HG03060 (cell line): ENCODE data around the gene WSB1.

Source experiments
- ATAC-seq: cut with Tn5 transposase; IDR thresholded peaks from one replicate; pipeline ENCODE4 v1.9.1; 2021; ENCODE audit warnings: low read depth, moderate number of reproducible peaks; ENCODE audit not compliant: unreplicated experiment

The WSB1 gene

DNA sequence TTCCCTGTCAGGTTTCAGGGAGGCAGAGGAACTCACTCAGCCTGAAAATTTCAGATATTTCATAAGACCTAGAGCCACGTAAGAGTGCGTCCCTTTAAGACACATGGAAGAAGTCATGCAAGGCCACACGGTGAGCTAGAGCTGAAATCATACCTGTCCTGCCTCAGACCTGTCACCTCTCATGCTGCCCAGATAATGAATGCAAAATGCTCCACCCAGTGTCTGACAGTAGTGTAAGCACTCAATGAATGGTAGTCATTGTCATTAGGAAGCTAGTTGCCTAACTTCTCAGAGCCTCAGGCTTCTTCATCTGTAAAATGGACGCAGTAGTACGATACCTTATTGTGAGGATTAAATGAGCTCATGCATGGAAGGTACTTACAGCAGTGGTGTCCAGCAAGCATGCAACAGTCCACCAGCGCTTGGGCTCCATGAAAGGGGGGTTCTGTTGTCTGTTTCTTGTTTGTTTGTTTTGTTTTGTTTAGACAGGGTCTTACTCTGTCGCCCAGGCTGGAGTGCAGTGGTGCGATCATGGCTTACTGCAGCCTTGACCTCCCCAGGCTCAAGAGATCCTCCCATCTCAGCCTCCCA is 60.7 kb downstream of the WSB1 start:
- no peak for ATAC-seq

GRCh38 chr17:27355419-27355818 is 61.5 kb downstream of the WSB1 start:
- ATAC-seq = no peak

DNA sequence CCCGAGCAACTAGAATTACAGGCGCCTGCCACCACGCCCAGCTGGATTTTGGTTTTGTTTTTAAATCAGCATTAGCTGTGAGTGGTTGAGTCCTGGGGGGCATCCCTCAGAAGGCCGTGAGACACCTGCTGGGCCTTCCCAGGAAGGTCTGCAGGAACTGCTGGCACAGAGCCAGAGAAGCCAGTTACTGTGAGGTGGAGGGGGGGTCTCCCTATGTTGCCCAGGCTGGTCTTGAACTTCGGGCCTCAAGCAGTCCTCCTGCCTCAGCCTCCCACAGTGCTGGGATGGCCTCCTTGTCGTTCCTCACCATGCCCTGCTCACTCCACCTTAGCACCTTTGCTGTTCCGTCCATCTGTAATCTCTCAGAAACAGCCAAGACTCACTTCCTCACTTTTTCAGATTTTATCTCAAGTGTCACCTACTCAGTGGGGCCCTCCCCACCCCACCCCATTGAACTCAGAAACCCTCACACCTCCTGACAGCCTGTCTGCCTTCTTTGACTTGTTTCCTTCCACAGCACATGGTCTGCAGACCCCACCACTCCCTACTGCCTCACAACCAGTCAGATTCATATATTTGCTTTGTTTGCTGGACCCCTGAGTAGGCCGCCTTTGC is 62.3 kb downstream of the WSB1 start:
- no peak for ATAC-seq

DNA sequence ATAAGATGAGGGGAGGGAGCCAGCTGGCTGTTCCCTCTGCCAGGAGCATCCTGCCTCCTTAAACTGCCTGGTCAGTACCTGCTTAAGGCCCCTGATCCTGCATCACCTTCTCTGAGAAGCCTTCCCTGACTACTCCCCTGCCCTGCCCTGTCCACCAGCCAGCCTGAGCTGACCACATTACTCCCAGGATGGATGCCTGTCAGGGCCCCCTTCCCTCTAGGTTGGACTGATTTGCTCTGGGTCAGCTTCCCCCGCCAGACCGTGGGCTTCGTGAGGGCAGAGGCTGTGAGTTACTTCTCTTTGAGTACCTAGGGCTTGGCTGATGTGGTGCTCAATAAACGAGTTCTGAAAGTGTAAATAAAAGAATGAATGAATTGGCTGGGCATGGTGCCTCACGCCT is 63.3 kb downstream of the WSB1 start:
- ATAC-seq = no peak

- no peak for ATAC-seq
Observed at GRCh38 chr17:27360507-27360906, 66.6 kb downstream of the WSB1 start.

DNA sequence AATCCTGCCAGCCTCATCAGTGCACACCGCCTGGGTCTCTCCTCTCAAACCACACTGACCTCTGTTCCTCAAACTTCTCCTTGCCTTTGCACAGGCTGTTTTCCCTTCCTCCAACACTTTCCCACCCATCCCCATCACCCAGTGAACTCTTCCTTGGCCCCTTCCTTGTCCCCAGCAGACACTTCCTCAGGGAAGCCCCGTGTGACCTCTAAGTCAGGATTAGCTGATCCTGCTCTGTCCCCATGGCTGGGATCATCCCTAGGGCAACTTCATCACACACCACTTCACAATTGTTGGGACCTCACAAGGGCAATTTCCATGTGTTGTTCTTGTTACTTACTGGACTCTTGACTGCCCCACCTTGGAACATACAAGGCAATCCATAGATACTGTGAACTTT is 67.8 kb downstream of the WSB1 start:
- ATAC-seq = no peak

GRCh38 chr17:27362503-27362902 is 68.6 kb downstream of the WSB1 start:
- ATAC-seq = no peak

DNA sequence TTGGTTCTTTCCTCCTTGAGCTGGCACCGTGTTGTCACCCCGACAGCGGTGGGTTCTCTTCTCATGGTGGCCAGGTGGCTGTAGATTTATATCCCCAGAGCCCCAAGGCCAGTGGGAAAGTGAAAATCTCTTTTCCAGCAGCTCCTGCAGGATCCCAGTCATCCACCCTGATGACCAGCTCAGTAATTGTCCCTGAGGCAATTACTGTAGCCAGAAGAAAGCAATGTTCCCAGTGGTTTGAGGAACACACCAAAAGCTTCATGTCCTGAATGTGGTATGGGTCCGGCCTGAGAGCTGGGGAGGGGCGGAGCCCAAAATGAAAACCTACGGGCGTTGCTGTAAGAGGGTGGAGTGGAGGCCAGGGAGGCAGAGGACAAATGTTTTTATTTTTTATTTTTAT is 69.0 kb downstream of the WSB1 start:
- no peak for ATAC-seq

GRCh38 chr17:27363326-27363725 is 69.4 kb downstream of the WSB1 start:
- ATAC-seq = no peak
